ENCODE measurements around the gene TRPM8.

Gene TRPM8

DNA sequence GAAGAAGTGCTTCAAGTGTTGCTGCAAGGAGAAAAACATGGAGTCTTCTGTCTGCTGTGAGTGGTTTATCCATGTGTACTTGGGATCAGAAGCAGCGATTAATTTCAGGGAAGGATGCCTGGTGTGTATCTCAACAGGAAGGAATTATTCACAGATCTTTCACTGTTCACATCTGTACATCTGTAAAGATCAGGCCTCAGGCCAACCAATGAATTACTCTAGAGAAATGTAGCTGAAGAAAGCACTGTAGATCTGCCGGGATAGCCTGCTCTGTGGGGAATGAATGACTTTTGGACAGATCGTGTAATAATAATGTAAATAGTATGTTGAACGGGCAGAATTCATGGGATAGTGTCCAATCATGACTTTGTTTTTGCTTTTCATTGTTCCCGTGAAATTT lies 79.3 kb downstream of the TRPM8 start:
- H3K4me3 ChIP-seq (ENCODE audit: low read depth, low read length), result no peak overlapping the region

- H3K4me3 ChIP-seq (ENCODE audit: low read depth, low read length), result no peak overlapping the region
Measured at GRCh38 chr2:233997707-233998106, 80.5 kb downstream of the TRPM8 start.

GRCh38 chr2:233999182-233999581 lies 82.0 kb downstream of the TRPM8 start:
- H3K4me3 ChIP-seq (ENCODE audit: low read depth, low read length), result no peak overlapping the region

DNA sequence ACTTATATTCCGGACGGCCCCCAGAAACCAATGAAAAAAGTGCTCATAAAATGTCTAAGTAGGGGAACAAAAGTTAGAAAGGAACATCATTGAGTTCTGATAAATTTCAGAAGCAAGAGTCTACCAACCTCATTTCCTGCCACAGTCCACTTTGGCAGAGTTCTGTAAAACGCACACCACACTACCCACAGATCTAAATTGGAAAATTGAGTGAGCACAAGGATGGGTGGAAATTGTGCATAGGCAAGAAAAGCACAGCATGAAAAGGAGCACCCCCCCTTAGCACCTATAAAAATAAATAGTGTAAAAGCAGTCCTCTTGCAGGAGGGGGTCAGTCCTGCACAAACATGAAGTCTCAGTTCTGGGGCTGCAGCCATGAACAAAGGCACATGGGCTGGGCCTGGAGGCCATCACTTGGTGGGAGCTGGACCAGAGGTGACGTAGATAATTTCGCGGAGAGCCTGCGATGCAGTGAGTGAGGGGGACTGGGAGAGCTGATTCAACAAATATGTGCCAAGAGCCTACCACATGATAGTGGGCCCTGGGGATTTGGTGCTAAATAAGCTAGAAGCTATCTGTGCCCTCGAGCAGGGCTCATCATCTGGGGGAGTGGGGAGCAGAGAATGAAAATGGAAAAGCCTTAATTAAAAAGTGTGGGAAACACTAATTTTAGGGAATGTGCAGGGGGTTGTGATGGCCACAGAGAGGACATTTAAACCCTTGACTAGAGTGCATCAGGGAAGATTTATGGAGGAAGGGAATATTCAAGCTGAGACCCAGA lies 84.4 kb downstream of the TRPM8 start:
- no peak overlapping the region for H3K4me3 ChIP-seq (ENCODE audit: low read depth, low read length)

- no peak overlapping the region for H3K4me3 ChIP-seq (ENCODE audit: low read depth, low read length)
Measured at GRCh38 chr2:234002281-234002680, 85.1 kb downstream of the TRPM8 start.

DNA sequence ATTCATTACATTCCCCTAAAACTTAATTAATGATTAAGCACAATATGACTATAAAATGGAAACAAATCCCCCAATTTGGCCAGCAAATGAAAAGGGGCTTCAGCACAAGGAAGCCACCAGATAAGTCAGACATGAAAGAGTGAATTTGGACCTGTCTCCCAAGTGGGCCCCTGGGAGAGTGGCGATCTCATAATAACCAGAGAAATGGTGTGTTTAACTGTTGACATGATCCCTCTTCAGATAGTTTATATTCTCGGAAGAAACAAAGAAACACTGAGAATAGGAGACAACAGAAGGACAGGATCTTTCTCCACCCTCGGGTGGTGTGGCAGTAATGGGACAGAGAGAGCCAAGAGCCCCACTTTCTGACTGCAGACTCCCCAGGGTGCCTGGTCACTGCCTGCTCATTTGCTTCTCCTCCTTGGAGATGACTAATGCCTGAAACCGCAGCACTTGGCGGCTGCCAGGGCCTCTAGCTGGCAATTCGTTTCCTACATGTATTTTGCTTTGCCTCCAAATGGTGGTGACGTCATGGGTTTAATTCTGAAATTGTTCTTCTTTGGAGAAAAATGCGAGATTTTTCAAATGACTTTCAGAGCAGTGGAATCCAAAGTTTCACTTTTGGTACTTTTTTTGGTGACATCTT lies 86.9 kb downstream of the TRPM8 start:
- H3K4me3 ChIP-seq (ENCODE audit: low read depth, low read length), result no peak overlapping the region

GRCh38 chr2:234005126-234005525 lies 88.0 kb downstream of the TRPM8 start:
- H3K4me3 ChIP-seq (ENCODE audit: low read depth, low read length), result no peak overlapping the region

DNA sequence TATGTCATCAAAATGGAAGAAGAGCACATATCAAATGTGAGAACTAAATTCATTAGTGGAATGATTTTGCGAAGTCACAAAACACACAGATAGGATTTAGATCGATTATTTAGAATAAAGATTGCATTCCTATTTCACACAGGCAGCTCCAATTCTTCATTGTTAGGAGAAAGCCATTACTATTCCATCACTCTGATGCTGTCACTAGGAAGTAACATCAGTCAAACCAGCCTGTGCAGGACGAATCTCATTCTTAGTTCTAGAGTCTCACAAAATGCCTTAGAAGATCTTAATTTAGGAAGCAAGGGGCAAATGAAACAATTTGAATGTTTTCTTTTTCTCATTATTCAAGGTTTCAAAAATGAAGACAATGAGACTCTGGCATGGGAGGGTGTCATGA lies 89.3 kb downstream of the TRPM8 start:
- no peak overlapping the region for H3K4me3 ChIP-seq (ENCODE audit: low read depth, low read length)

DNA sequence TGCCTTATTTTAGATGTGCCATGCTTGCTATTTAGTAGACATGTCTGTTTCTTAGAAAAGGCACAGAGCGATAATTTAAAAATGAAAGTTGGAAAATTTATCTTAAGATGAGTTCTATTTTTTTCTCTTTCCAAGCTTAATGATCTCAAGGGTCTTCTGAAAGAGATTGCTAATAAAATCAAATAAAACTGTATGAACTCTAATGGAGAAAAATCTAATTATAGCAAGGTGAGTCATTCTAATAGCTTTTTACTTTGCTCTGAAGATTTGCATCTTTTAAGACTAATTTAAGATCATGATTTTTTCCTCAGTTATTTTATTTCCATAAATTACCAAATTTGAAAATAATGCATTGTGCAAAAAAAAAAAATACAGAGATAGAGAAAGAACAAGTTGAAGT lies 97.3 kb downstream of the TRPM8 start:
- H3K4me3 ChIP-seq (ENCODE audit: low read depth, low read length), result no peak overlapping the region

DNA sequence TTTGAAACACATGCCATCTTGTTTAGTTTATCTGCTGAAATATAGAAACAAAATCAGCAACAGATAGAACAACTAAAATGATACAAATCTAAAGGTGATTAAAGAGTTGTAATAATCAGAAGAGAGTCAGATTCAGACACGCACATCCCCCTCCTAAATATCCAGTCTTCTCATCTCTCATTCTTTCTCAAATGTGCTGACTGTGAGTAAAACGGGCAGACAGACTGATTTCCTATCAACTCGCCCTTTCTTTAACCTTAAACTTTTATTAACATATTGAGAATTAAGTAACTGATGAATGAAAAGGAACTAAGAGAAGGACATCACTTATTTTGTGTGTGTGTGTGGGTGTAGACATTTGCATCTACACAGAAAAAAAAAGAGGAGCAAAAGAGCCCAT lies 98.7 kb downstream of the TRPM8 start:
- no peak overlapping the region for H3K4me3 ChIP-seq (ENCODE audit: low read depth, low read length)

- no peak overlapping the region for H3K4me3 ChIP-seq (ENCODE audit: low read depth, low read length)
Measured at GRCh38 chr2:234019896-234020295, 102.7 kb downstream of the TRPM8 start.

DNA sequence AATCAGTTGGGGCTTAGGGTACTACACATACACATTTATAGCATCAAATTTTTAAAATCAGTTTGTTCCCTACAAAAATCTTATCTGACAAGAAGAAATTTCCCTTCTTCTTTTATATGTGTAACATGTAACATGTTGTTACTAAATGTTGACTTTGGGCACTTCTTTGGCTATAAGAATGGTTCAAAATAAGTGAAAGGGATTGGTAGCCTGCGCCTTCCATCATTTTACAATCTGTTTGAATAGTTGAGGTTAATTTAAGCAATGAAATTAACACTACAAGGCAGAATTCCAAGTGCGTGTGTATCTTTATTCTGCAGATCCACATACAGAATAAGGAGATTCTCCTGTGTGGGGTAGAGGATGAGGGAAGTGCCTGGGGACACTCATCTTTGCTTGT lies 103.2 kb downstream of the TRPM8 start:
- H3K4me3 ChIP-seq (ENCODE audit: low read depth, low read length), result no peak overlapping the region

- H3K4me3 ChIP-seq (ENCODE audit: low read depth, low read length), result no peak overlapping the region
Measured at GRCh38 chr2:234022424-234022823, 105.3 kb downstream of the TRPM8 start.

DNA sequence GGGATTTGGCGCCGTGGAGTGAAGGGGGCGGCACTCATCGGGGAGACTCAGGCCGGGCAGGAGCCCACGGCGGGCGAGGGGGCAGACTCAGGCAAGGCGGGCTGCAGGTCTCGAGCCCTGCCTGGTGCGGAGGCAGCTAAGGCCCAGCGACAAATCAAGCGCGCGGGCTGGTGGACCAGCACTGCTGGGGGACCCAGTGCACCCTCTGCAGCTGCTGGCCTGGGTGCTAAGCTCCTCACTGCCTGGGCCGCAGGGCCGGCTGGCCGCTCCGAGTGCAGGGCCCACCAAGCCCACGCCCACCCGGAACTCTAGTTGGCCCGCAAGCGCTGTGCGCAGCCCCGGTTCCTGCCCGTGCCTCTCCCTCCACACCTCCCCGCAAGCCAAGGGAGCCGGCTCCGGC lies 107.1 kb downstream of the TRPM8 start:
- H3K4me3 ChIP-seq (ENCODE audit: low read depth, low read length), result no peak overlapping the region

DNA sequence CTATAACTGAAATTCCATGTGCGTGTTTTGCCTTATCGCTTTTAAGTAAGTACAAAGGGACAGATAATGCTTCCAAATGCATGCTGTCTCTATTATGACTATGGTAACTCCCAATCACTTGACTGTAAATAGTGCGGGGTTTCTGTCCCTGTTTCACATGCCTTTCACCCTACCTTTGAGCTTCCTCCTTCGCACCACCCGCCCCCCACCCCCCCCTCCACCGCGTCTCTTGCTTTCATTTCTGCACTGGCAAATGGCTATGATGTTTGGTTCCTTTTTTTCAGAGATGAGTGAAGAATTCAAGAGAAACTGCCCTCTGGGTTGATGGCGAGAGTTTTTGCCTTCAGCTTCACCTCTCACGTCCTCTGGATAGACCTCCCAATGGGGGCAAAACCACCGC lies 108.3 kb downstream of the TRPM8 start:
- H3K4me3 ChIP-seq (ENCODE audit: low read depth, low read length), result no peak overlapping the region

GRCh38 chr2:234025891-234026401 lies 108.8 kb downstream of the TRPM8 start:
- no peak overlapping the region for H3K4me3 ChIP-seq (ENCODE audit: low read depth, low read length)

DNA sequence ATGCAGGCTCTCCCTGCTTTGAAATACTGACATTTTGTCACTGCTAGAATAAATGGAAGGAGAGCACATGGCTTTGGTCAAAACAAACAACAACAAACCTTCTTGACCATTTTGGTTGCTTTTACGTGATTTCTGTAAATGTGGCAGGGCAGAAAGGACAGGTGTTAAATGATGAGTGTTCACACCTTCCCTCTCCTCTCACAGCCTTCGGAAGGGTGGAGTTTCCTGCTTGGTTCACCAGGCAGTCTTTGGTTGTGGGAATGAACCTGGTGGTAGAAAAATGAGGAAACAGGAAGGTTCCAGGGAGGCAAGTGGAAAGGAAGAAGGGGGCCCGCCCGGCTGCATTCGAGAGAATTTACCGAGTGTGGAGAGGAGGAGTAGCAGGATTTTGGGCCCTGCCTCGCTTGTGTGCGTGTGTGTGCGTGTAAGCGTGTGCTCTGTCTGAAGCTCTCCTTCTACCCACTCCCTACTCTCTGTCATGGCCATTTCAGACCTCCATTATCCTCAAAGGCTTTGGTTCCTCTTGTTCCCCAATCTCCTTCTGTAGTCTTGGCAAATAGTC lies 109.6 kb downstream of the TRPM8 start:
- H3K4me3 ChIP-seq (ENCODE audit: low read depth, low read length), result no peak overlapping the region

DNA sequence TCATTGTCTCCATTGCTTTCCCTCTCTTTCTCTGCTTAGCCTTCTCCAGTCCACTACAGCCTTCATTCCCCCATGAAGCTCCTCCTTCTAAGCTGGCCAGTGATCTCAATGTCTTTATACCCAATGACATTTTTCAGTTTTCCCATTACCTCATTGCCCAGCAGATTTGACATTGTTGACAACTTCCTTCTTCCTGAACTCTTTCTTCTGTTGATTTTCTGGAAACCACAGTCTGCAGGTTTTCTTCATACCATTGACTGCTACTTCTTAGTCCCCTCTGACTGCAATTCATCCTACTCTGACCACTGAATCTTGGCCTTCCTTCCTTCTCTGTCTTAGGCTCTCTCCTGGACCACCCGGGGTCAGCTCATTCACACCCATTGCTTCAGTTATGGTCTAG lies 110.5 kb downstream of the TRPM8 start:
- no peak overlapping the region for H3K4me3 ChIP-seq (ENCODE audit: low read depth, low read length)

DNA sequence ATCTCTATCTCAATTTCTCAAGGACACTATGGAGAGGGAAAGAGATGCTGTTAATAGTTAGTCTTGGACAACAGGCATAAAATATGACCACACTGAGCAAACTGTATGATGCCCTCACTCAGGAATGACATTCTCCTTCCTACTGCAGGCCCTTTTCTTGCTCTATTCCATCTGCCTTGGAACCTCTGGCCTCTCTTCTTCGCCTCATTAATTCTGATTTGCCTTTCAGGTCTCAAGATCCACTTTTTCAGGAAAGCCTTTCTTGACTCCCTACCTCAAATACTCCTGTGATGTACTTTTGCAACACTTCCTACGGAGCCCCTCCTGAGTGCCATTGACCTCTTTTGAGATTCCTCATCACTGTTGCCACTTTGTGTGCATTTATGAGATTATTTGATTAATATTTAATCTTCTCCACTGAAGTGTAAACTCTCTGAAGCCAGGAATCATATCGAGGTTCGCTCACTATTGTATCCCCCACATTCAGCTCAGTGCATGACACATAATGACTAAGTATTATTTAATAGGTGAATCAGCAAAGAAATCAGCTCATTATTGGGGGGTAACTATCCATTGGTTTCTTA lies 112.1 kb downstream of the TRPM8 start:
- no peak overlapping the region for H3K4me3 ChIP-seq (ENCODE audit: low read depth, low read length)

DNA sequence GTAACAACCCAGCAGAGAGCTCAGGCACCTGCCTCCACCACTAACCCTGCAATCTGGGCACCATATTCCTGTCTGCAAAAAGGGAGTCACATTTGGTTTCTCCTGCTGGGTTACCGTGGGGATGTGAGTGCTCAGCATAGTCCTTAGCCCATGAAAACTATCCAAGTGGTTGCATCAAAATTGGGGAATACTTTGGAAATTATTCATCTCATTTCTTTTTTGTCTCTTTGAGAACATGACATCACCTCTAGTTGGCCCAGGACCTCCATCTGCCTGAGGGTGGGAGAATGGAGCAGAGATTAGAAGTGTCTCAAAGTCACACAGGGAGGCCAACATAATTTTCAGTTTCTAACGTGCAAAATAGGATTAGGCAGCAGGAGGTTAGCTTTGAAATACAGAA lies 114.0 kb downstream of the TRPM8 start:
- H3K4me3 ChIP-seq (ENCODE audit: low read depth, low read length), result no peak overlapping the region

- no peak overlapping the region for H3K4me3 ChIP-seq (ENCODE audit: low read depth, low read length)
Measured at GRCh38 chr2:234032279-234032856, 115.2 kb downstream of the TRPM8 start.

Data from iPS-11a (cell line).